HG03196 (cell line): ENCODE results near the gene R3HDM2.

Experiments used
- ATAC-seq: cut with Tn5 transposase; IDR thresholded peaks from one replicate; pipeline ENCODE4 v1.9.1; 2021; ENCODE audit not compliant: unreplicated experiment

The R3HDM2 gene

DNA sequence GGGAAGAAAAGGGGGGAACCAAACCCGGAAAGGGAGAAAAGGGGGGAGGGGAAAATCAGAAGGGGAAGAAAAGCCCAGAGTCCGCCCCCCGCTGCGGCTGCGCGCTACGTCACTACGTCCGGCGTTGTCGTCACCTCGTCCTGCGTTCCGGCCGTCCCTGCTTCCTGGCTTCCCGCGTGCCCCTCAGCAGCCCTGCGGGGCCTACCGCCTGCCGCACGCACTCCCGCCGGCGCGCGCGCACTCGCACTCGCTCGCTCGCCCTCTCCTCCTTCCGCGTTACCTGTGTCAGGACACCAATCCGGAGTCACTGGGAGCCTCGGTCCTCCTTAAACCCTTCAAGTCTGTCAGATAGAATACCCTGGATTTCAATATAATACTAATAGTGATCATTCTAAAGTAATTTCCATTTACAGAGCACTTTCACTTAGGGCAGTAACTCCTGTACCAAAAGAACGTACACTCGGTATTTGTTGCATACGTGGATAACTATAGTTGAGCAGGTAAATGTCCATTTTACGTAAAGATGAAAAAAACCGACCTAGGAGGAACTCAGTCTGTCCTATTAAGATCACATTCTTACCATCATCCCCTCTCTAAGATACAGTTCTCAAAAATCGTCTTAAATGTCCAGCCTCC, at the start of gene R3HDM2:
TSS of gene R3HDM2 (minus strand) at position 113 of the 636 bp plus-strand sequence. CDS start 120,615 bp downstream, outside the sequence.
- peak; percentile 87 for ATAC-seq

DNA sequence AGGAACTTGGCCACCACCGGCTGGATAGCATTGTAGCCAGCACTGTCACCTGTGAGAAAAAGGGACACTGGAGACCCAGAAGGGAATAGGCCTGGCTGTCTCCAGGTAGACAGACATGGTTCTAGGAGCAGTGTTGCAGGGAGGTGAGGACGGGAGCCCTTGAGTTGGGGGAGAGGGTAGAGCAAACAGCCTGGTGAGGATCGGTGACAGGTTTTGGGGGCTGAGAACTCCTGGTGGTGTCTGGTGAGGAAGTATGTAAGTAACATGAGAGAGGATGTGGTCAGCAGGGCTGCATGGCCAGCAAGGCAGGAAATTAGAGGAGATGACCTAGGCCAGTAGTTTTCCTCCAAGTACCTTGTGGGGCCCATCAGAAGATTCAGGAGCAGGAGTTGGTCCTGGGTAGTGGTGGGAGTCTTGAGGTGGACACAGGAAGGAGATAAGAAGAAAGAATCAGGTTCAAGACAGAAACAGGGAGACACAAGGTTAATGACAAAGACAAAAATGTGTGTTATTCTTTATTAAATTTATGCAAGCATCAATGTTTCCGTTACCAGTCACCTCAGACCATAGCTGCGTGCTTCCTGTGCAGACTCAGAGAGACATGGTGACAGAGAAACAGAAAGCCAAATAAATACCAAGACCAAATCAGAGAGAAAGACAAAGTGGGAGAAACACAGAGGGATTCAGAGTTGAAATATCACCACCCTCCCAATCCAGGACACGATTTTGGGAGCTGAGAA, 48.7 kb upstream of the R3HDM2 start, which contains the start of gene ARHGAP9:
TSS of gene ARHGAP9 (minus strand) at position 491 of the 740 bp plus-strand sequence. CDS start at position 31, 460 bp downstream.
- peak; percentile 39 for ATAC-seq

DNA sequence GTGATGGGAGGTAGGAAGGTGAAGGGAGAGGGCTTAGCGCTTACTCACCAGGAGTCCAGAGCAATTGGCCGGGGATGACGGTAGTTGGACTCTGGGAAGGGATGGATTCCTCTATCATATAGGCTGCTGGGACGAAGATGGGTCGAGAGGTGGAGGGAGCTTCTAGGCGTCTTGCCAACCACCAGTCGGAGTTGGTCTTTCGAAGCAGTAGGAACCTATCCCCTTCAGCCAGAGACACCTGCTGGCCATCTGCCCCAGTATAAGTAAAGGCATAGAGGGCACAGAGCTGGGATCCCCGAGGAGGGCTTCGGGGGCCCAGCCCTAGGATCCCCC, 48.2 kb upstream of the R3HDM2 start:
- no peak for ATAC-seq

DNA sequence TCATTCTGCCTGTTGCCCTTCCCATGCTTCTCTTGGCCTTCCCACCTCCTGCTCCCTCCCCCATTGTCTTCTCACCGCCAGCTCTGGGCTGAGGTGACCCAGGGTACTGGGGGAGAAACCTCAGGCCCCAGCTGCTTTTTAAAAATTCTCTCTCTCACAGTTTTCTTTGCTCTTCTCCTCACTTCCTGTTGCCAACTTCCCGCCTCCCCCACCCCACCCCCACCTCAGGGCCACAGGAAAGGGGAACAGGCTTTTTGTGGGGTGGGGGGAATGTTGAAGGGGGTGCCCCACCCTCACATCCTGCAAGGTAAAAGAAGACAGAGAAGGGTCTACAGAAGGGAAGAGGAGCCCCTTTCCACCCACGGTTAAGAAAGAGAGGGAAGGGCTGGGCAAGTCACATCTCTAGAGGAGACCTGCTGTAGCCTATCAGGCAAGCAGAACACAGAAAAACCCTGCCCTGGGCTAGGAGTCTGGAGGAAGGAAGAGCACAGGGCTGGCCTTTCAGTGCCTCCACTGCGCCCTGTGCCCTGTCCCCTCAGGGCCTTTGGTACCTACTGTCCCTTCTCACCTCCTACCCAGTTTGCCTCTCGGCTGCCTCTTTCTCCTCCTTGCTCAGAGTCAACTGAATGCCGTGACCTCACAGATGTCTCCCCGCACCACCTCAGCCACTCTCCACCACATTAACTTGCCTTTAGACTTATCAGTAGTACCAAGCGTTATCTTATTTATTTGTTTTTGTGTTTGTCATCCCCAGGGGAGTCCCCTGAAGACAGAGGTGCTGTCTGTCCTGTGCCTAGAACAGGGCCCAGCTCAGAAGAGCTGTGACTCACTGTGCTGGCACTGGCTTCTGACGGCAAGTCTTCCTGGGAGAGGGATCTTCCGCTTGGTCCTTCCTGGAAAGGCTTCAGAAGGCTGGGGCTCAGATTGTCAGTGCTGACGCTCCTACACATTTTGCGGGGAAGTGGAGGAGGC, 47.2 kb upstream of the R3HDM2 start:
- peak; percentile 36 for ATAC-seq

DNA sequence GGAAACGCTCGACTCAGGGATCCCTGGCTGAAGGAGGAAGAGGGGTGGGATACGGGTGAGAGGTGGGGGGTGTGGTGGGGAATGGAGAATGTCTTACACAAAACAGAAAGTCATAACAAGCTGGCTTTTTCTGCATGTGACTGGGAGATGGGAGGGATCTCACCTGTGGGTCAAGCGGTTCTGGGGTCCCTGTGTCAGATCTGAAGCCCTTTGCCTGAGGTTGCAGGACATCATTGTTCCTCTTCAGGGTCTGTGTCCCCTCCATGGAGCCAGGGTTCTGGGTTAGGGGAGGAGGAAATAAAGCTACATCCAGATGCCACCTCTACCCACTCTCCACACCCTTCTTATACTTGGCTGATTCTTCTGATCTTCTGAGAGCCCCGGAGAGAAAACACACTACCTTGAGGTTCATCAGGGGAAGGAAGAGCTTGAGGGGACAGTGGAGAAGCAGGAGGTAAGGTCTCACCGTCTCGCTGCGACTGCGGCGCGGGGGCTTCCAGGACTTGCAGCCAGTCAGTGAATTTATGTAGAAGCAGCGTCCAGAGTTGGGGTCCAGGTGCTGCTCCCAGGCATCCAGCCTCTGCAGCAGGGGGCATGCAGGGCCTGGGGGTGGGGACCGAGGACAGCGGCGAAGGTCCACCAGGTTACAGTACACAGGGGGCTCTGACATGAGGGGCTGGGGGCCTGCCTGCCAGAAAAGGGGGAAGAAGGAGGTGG, 46.3 kb upstream of the R3HDM2 start:
- no peak for ATAC-seq

DNA sequence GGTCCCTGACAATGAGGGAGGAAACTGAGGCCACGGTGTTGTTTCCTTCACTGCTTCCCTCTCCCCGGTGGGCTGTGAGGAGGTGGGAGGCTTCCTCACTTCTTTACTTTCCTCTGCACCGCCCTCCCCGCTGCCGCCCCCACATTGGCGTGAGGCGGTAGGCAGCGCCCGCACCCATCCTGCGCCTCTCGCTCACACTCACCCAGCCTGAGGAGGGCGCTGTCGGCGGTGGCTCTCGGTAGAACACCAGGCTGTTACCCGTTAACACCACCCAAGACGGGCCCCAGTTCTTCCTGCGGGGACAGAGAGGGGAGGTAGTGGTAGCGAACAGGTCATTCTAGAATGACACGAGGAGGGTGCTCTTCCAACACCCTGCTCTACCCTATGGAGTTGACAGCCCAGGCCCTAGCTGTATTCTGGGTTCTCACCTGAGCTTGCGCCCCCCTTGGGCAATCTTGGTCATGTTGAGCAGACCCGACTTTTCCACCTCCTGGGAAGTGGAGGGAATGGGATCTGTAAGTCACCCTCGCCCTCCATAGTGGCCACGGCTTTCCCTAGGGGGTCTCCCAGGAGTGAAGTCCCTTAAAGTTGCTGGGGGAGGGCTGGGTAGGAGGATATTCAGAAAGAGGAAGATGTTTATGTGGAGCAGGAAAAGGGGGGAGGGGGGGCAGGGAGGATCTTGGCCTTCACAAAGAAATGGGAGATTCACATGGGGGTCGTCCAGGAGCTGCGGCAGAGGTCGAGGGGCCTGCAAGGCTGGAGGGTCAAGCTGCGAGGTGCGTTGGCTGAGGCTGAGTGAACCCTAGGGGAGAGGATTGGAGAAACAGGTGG, 45.5 kb upstream of the R3HDM2 start:
- no peak for ATAC-seq

DNA sequence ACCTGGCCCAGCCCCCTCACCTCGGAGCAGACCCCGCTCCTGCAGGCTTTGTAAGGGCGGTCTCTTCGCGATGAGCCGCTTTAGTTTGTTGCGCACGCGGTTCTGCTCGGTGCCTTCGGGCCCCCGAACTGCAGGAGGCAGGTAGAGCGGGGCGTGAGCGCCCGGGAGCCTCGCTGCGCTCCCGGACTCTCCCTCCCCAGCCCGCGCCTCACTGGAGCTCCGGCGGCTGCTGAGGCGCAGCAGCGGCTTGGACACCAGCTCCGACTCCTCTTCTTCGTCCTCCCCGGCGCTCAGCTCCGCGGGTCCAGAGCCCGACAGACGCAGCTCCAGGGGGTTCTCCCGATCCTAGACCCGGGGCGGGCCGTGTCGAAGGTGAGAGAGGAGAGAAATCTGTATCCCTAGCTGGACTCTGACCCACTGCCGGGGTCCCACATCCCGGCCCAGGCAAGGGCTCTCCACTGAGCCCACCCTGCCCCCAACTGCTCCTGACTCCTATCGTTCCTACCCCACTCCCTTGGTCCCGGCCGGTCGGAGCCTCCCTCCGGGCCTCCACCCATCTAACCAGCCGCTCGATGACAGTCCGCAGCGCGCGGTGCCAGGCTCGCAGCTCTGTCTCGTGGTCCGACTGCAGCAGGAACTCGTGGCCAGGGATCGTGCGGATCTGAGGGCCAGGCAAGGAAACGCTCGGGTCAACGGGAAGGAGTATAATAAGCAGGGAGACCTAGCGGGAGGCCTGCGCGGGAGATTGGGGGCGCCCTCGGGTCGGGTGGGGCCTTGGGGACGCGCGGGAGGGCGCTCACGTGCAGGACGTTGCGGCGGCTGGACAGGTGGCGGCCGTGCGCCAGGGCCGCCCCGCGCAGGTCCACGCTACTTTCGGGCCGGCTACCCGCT, 44.7 kb upstream of the R3HDM2 start:
- no peak for ATAC-seq

DNA sequence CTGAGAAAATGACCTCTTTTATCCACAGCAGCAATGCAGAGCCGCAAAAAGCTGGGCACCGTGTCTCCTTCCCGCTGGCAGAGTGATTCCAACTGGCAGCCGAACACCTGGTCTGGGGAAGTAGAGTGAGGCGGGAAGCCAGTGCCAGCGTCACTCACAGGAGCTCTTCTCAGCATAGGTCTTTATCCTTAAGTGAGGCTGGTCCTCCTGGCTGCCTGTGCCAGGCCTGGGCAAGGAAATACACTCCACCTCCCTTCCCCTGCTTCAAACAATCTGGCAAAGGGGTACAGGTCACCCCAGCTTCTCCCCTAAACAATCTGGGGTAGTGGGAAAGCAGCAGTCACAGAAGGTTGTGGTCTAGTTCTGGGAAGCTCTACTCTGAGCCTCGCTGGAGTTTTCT, 44.0 kb upstream of the R3HDM2 start:
- ATAC-seq, result no peak

DNA sequence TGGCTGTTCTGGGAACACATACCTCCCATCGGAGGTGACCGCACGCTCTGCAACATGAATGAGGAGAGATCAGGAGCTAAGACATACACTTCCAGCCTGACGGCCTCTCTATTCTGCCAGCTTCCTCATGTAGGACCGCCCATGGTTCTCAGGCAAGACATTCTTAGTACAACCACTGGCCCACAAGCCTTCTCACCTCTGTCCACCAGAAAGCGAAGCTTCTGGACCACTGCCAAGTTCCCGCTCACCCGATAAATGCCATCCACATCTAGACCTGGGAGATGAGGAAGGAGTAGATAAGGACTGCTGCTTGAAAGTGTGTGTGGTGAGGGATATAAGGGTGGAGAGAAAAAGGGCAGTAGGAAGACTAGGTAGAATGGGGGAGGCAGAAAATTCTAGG, 43.6 kb upstream of the R3HDM2 start:
- no peak for ATAC-seq

DNA sequence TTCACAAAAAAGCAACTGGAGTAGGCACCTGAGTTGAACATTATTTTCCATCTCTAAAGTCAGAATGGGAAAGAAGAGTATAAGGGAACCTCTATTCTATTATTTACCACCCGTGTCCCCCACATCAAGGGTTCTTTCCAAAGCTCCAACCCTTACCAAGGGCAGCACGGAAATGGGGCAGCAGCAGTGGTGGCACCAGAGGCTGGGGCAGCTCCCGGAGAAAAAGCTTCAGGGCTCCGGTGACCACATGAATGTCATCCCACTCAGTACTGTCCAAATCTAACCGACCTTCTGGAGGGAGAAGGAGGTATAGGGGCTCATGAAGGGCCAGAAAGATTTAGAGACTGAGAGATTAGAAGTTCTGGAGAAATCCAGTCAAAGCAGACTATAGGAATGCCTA, 43.0 kb upstream of the R3HDM2 start:
- ATAC-seq, result no peak

DNA sequence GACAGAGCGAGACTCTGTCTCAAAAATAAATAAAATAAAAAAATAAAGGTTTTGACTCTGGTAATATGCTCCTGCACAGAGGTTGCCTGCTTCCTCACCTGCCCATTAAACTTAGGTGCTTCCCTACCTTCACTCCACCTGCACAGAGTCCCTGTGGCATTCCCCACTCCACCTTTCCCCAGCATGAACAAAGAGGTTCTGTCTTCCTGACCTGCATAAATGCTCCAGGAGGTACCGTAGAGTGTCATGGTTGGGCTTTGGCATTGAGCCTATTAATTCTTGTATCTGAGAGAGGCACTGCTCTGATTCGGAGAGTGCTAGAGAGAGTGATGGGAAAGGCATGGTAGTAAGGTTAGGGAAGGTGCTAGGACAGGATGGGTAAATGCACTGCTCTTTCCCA, 42.5 kb upstream of the R3HDM2 start:
- no peak for ATAC-seq

DNA sequence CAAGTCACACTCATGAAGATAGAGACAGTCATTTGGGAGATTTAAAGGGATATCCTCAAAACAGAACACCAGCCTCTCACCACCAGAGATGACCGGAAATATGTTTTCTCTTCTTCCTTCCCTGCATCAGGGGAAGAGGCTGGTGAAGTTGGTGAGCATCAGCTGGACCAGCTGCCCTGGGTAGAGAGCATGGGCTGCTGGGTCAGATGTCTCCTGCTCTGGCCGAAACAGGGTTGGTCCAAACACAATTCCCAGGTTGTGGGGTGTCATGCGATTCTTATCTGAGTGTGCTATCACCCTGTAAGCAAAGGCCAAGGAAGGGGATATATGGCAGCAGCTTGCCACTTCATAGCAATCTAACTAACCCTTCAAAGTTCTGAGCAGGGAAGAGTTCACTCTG, 41.5 kb upstream of the R3HDM2 start:
- no peak for ATAC-seq

DNA sequence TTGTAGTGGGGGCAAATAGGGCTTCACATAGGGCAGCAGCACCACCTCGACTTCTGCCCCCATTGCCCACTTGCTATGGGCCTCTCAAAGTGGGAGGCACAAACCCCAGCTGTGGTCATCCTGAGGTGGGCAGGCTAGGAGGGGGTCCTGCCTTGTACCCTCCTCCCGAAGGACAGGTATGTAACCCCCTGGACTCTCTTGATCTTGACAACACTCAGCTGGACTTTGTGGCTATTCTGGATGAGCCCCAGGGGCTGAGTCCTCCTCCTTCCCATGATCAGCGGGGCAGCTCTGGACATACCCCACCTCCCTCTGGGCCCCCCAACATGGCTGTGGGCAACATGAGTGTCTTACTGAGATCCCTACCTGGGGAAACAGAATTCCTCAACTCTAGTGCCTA, 40.8 kb upstream of the R3HDM2 start:
- no peak for ATAC-seq

DNA sequence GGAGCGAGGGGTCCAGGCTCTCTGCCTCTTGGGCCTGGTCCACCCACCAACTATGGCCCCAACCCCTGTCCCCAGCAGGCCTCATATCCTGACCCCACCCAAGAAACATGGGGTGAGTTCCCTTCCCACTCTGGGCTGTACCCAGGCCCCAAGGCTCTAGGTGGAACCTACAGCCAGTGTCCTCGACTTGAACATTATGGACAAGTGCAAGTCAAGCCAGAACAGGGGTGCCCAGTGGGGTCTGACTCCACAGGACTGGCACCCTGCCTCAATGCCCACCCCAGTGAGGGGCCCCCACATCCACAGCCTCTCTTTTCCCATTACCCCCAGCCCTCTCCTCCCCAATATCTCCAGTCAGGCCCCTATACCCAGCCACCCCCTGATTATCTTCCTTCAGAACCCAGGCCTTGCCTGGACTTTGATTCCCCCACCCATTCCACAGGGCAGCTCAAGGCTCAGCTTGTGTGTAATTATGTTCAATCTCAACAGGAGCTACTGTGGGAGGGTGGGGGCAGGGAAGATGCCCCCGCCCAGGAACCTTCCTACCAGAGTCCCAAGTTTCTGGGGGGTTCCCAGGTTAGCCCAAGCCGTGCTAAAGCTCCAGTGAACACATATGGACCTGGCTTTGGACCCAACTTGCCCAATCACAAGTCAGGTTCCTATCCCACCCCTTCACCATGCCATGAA, 40.3 kb upstream of the R3HDM2 start:
- no peak for ATAC-seq

DNA sequence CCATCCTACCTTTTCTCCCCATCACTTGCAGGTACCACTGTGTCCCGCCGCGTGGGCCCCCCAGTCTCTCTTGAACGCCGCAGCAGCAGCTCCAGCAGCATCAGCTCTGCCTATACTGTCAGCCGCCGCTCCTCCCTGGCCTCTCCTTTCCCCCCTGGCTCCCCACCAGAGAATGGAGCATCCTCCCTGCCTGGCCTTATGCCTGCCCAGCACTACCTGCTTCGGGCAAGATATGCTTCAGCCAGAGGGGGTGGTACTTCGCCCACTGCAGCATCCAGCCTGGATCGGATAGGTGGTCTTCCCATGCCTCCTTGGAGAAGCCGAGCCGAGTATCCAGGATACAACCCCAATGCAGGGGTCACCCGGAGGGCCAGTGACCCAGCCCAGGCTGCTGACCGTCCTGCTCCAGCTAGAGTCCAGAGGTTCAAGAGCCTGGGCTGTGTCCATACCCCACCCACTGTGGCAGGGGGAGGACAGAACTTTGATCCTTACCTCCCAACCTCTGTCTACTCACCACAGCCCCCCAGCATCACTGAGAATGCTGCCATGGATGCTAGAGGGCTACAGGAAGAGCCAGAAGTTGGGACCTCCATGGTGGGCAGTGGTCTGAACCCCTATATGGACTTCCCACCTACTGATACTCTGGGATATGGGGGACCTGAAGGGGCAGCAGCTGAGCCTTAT, 39.6 kb upstream of the R3HDM2 start:
- ATAC-seq, result no peak

DNA sequence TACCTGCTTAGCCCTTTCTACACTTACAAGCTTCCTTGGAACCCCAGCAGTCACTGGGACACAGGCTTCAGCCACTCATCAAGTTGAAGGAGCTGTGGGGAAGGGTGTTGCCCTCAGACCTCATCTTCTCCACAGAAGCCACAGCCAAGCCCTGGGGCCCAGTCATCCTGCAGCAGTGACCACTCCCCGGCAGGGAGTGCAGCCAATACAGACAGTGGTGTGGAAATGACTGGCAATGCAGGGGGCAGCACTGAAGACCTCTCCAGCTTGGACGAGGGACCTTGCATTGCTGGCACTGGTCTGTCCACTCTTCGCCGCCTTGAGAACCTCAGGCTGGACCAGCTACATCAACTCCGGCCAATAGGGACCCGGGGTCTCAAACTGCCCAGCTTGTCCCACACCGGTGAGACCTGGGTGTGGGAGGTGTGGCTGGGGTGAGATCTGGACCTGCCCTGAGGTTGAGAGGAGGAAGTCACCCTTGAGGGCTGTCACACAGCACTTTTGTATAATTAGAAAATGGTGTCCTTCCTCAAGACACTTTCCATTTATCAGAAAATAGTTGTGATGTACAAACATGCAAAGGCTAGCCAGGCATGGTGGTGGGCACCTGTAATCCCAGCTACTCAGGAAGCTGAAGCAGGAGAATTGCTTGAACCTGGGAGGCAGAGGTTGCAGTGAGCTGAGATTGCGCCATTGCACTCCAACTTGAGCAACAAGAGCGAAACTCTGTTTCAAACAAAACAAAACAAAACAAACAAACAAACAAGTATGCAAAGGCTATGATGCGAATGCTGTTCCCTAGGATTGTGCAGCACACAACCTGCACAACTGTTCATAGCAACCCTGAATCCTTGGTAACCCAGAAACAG, 38.7 kb upstream of the R3HDM2 start:
- no peak for ATAC-seq

DNA sequence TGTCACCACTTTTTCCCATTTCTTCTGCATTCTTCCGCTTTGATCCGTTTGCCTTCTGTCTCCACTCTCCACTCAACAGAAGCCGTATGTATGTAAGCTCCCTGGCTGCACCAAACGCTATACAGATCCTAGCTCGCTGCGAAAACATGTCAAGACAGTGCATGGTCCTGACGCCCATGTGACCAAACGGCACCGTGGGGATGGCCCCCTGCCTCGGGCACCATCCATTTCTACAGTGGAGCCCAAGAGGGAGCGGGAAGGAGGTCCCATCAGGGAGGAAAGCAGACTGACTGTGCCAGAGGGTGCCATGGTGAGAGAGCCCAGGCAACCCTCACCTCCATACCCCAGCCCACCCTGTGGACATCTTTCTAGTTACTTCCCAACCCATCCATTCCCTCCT, 37.1 kb upstream of the R3HDM2 start:
- ATAC-seq, result no peak
